ENCODE results near the gene ZFPM1.

ZFPM1 gene

DNA sequence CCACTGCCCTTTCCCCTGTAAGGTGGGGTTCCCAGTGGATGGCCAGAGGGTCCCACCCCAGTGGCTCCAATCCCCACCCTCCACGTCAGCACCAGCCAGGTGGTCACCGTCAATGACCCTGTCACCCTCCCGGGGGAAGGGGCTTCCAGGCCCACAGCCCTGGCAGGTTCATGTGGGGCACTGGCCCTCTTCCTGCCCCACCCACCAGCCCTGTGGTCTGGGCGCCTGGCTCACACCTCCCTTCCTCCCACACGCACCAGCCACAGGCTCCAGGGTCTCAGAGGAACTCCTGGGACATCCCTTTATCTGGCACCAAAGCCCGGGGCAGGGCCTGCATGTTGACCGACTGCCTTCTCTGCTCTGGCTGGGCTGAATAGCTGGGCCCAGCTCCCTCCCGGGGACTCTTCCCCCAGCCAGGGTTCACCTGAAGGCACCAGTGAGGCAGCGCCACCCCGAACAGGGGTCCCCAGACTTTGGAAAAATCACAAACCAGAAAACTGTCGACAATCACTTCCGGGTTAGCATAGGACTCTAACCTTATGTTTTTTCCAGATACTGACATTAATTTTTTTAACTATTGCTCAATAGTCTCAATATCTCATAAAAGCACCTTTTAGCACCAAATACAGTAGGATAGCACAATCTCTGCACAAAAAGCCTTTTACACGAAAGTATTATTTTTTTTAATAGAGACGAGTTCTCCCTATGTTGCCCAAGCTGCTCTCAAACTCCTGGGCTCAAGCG, 95.2 kb downstream of the ZFPM1 start:
- no peak for DNase-seq

DNA sequence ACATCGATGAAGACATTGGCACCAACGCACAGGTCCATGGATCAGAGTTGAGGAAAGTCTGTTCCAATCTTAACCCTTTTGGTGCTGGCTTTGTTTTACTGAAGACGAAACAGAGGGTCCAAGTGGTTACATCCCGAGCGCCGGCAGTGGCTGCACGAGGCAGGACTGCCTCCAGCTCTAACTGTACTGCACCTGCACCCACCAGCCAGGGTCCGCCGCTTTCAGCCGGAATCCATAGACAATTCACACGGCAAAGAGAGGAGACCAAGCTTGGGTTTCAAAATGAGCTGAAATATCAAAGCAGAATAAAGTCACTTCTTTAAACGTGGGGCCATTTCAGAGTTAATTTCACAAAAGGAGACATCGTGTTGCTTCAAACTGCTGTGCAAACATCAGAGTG, 95.9 kb downstream of the ZFPM1 start:
- DNase-seq: no peak

DNA sequence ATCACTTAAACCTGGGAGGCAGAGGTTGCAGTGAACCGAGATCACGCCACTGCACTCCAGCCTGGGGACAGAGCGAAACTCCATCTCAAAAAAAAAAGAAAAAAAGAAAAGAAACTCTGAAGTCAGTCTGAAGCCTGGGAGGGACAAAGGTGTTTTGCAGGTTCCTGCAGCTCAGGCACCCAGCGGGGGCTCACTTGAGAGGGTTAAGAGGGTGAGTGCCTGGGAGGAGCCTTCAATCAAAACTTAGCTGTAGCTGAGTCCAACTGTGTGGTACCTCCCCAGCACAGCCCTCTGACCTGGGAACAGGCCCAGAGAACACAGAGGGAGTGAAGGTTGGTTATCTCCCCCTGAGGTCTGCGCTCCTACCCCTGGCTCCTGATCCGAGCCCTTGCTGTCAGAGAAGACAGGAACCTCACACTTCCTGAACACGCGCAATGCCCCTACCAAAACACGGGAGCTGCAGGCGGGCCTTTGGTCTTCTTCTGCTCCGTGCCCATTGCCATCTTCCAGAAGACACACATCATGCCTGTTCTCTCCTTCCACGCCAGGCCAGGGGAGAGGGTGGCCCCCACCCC, 96.7 kb downstream of the ZFPM1 start:
- DNase-seq: no peak

DNA sequence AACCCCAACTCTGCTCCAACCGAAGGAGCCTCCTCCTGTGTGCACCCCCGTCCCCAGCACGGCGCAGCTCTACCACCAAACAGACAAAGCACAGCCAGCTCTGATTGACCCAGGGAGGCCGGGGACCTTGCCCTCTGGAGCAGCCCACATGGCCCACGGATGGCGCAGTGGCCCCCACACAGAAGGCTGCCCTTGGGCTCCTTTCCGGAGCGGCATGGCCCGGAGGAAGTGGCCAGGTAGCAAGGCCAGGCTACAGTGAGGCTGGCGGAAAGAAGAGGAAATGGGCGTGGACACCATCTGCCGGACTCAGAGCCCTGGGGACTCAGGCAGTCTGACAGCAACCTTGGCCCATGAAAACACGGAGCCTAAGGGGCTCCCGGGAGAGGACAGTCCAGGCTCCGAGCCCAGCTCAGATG, 97.2 kb downstream of the ZFPM1 start:
- DNase-seq: no peak

DNA sequence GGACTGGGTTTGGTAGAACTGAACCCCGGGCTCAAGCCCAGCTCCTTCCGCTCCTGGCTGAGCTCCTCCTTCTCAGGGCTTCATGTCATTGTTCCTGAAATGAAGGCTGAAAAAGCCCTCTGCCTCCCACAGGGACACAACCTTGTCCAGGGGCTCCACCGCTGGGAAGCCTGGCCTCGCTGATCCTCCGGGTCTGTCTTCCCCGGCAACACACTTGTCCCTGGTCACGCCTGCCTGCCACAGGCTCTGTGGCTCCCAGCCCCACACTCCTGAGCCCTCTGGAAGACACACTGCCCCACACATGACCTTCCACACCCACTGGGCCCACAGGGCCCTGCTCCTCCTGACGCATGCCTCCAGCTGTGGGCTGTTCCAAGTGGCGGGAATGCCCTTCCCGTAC, 99.1 kb downstream of the ZFPM1 start:
- no peak for DNase-seq

DNA sequence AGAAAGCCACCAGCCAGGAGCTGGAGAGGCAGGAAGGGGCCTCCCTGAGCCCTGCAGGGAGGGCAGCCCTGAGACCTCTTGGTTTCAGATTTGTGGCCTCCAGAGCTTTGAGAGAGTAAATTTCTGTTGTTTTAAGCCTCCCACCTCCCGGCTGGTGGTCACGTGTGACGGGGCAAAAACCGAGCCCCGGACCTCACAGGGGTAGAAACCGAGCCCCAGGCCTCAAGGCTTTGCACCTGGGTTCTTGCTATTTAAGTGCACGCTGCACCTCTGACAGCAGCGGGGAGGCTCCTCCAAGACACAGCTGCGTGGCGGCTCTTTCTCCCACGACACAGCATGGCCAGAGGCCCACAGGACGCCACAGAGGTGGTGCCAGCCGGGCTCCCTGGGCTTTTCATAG, 99.7 kb downstream of the ZFPM1 start:
- no peak for DNase-seq

DNA sequence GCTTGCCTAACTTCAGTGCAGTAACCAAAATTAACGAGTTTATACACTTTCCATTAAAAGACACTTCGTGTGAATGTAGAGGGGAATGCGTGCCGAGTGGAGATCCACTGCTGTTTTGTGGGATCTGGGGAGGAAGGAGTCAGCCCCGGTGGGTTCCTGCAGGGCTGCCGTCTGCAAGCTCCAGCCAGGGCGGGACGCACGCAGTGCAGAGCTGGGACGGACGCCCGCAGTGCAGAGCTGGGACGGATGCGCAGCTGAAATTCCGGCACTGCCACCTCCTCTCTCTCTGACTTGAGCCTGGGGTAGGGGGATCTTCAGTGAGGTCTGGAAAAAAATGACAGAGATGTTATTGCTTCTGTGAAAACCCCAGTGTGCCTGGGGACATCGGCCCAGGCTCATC, 100.7 kb downstream of the ZFPM1 start:
- no peak for DNase-seq

DNA sequence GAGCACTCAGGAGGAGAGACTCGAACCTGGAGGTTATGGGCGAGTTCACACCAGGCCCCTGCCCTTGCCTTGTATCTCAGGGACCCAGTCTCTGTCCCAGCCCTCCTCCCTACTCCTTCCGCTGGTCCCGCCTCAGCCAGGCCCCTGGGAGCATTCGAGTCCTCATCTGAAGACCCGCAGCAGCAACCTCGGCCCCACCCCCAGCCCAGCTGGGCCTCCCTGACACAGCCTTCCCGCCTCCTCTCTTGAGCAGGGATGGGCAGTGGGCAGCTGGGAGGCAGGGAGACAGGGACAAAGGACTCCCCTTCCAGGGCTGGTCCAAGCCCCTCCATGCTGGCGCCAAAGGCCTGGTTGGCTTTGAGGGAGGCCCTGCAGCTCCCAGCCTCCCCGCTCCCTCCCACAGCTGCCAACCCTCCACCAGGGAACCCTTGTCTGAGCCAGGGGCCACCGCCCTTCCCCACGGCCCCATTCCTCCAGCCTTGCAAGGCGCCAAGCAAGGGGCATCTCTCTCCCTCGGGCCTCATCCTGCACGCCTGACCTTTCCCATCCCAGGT, 101.7 kb downstream of the ZFPM1 start:
- DNase-seq: no peak

DNA sequence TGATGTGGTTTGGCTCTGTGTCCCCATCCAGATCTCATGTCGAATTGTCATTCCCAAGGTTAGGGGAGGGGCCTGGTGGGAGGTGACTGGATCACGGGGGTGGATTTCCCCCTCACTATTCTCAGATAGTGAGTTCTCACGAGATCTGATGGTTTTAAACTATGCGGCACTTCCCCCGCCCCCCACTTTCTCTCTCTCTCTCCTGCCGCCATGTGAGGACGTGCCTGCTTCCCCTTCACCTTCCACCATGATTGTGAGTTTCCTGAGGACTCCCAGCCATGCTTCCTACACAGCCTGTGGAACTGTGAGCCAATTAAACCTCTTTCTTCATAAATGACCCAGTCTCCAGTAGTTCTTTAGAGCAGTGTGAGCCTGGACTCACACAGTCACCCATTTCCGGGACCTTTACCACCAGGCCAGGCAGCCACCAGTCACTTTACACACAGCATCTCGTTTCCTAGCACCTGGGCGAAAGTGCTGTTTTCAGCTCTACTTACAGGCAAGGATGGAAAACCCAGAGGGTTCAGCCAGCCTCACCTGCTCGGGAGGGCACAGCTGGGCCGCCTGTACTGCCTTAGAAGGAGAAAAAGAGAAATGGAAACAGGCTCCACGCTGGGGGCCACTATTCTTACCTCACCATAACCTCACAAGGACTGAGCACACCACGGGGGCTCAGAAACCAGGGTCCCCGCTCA, 103.4 kb downstream of the ZFPM1 start:
- DNase-seq: no peak

DNA sequence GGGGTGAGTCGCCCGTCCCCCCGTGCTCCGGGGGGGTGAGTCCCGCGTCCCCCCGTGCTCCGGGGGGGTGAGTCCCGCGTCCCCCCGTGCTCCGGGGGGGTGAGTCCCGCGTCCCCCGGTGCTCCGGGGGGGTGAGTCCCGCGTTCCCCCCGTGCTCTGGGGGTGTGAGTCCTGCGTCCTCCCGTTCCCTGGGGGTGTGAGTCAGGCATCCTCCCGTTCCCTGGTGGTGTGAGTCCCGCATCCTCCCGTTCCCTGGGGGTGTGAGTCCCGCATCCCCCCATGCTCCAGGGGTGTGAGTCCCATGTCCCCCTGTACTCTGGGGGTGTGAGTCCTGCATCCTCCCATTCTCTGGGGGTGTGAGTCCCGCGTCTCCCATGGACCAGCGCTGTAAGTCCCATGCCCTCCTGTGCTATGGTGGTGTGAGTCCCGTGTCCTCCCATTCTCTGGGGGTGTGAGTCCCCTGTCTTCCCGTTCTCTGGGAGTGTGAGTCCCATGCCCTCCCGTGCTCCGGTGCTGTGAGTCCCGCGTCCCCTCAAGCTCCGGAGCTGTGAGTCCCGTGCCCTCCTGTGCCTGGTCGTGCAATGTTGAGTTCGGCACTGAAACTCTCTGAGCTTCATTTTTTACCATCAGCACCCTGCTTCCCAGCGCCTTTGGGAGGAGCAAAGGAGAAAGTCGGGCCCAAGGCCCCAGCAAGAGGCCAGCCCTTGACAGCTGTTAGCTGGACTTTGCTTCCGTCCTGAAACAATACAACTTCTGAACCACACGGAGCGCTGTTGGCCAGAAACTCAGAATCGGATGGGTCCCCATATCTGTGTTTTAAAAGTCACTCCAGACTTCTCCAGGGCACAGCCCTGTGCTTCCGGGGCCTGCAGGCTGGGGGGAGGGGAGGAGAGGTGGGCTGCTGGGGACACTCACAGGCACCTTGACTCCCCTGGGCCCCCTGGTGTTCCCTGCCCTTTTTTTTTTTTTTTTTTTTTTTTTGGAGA, 105.7 kb downstream of the ZFPM1 start:
- DNase-seq: peak in 1 of 2 donors; percentile 14

DNA sequence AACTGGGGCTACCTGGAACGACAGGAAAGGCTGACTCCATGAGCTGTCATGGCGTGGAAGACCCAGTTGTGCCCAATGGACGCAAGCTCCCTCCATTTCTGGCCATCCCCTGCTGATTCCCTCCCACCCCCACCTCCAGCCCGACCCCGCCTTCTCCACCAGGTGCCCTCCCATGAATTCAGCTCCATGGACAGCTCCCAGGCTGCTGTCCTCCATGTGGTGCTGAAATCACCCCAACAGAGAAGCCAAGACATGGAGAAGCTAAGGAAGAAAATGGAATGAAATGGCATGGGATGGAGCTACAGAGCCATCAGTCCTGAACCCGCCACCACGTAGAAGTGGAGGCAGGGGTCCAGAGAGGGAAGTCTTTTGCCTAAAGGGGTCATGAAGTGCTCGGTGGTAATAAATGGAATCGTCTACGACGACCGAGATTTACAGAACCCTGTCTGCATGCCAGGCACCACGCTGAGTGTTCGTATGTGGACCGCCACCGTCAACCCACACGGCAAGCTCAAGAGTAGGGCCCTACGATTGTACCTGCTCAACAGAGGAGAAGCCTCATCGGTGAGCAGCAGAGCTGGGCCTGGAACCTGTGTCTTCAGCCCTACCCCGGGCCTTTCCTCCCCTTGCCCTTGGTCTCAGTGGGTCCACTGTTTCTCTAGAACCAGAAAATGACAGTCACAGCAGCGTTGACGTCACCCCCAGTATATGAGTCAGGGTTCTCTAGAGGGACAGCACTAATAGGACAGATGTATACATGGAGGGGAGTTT, 107.8 kb downstream of the ZFPM1 start:
- no peak for DNase-seq

DNA sequence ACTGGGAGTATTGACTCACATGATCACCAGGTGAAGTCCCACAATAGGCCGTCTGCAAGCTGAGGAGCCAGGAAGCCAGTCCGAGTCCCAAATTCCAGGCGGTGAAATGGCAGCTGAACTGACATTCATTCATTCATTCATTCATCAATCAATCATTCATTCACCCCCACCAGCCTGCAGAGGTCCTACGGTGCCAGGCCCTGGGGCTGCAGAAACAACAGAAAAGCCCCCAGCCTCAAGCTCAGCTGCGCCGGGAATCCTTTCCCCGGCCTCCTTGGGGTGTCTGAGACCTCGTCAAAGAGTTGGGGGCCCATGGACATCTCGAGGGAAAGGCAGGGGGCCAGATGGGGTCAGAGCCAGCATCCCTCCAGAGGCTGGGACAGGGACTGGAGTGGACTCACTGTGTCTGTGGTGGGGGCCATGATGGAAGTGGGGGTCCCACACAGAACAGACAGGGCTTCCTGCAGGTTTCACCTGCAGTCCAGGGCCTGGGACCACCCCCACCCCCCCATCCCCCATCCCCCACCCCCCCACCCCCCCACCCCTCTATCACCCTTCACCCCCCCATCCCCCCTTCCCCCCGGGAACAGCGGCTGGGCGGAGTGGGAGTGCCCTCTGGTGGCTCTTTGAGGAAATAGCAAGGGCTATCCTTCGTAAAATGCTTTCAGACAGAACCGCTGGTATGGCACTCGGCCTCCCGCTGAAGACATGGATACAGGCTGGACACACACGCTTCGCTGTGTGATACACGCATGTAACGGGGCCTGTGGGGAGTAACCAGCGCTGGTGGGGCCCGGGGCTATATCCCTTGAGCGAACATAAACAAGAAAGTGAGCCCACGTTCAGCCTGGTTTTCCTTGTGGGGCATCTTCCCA, 108.6 kb downstream of the ZFPM1 start:
- DNase-seq: peak; percentile 54 to 63

DNA sequence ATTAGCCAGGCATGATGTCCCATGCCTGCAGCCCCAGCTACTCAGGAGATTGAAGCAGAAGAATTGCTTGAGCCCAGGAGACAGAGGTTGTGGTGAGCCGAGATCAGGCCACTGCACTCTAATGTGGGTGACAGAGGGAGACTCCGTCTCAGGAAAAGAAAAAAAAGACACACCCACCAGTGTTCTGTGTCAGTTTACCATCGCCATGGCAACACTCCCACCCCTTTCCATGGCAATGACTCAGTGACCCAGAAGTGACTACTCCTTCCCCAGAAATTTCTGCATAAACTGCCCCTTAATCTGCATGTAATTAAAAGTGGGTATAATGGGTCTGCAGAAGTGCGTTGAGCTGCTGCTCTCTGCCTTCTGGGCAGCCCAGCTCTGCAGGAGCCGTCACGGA, 113.1 kb downstream of the ZFPM1 start:
- DNase-seq: no peak

DNA sequence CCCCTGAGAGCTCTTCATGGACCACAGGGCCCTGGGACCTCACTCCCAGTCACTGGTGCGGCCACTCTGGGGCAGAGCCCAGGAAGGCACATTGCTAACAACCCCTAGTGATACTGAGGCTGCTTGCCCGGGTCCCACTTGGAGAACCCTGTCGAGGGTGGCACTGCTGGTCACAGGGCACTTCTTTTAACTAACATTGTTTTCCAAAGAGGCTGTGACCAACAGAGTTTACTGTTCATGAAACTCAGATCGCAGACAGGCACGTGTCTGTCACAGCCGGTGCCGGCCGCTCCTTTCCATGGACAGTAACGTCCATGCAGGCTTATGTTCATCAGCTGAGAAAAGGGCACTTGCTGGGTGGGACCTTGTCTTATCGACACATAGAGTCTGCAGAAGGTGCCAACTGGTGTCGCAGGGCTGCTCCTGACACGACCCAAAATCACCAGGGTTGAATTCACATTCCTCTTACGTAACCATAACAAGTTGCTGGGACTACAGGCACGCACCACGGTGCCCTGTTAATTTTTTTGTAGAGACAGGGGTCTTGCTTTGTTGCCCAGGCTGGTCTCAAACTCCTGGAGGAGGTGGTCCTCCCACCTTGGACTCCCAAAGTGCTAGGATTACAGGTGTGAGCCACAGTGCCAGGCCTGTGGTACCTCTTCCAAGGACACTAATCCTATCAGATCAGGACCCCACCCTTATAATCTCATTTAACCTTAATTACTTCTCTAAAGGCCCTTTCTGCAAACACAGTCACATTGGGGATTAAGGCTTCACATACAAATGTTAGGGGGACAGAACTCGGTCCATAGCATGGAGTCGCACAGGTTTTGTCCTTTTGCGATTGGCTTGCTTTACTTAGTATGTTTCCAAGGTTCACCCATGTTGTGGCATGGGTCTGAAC, 115.9 kb downstream of the ZFPM1 start:
- no peak for DNase-seq

DNA sequence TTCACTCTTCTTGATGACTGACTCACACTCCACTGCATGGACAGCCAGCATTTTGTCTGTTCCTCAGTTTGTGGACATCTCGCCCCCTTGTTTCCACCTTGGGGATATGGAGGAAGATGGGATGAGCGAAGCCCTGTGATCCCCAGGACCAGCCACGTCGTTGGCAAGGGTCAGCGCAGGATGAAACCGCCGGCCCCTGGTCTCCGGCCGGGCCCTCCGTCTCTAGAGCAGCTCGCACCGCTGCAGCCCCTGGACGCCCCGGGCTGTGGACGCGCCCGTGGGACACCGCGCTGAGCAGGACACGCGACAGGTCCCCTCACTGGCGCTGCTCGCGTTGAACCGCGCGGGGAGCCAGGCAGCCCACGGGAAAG, 116.5 kb downstream of the ZFPM1 start:
- DNase-seq: no peak

DNA sequence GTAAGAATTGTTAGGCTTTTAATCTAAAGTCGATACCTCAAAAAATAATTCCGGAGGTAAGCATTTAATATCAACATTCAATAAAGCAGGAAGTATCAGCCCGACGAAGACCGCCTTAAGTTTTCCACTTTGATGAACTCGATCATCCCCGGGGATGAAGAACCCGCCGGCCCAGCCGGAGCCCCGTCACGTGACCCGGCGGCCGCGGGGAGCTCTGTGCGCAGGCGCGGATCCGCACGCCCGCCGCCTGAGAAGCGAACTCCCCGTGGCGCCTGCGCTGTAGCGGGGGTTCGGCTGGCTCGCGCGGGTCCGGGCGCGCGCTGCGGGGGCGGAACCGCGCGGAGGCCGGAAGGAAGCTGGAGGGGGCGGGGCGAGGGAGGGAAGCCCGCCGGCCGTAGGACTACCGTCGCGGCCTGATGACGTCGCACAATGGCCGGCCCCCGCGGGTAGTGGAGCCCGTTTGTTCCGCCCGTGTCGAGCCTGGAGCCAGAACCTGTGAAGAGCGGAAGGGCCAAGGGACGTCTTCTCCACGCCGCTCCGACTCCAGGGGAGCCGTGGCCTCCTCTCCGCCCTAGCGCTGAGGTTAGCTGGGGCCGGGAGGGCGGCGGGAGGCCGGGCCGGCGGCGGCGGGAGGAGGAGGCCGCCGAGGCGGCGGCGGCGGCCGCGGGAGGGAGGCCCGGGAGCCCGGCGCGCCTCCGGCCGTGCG, 117.1 kb downstream of the ZFPM1 start, which contains the start of gene ZC3H18:
ZC3H18 (plus strand) TSS at position 419 of the 706 bp plus-strand sequence. CDS start 6,721 bp downstream, outside the sequence.
- DNase-seq: peak; percentile 97 to 98

DNA sequence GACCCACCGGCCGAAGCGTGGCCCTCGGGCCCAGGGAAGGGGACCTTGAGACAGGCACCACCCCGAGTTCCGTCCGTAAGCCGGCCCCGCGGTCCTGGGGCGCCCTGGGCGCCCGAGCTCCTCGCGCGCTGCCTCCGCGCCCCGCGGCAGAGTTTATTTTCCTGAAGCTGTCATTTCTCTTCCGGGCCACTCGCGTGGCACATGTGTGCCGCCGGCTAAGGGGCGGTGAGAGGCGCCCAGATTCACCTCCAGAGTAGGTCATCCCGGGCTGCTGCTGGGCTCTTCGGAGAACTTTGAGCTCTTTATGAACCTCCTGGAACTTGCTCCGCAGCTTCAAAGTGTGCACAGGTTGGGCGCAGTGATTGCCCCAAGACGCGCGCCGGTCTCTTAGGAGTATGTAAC, 117.6 kb downstream of the ZFPM1 start:
- DNase-seq: peak; percentile 12 to 49

DNA sequence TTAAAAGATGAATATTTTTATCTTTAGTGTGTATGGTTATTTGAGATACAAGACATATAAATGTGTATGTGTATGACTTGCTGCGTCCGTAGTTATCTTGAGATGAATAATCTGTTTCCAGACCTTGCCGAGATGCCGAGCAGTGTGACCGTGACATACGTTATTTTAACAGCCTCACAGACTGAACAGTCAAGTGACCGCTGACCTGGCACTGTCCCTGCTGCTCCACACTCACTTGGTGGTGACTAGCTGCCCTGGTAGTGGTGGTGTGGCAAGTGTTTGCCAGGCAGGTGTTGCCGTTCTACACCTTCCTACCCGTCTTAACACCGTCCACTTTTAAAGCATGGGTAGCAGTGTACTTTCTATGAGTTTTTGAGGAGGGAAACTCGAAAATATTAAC, 122.2 kb downstream of the ZFPM1 start:
- no peak for DNase-seq

DNA sequence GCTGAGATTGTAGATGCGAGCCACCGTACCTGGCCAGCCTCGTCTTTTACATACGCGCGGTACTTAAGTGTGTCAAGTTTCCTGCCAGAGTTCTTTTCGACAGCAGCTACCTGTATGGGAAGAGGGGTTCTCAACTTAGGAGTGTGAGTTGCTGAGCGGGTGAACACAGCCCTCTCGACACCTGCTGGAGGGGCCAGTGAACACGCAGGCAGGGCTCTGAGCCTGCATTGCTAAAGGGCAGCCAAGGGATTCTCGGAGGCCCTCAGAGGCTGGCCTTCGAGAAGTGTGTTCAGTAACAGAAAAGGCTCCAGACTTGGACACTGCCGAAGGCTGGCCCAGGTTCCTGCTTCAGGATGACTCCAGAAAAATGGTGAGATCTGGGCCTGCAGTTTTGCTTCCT, 123.2 kb downstream of the ZFPM1 start:
- no peak for DNase-seq
